GM18508 (cell line): Measurements from ENCODE around the gene GNRH2.

Source experiments
- ATAC-seq: cut with Tn5 transposase; IDR thresholded peaks from one replicate; pipeline ENCODE4 v1.9.1; 2021; ENCODE audit warnings: moderate number of reproducible peaks; ENCODE audit not compliant: insufficient read depth, unreplicated experiment

GNRH2 gene

GRCh38 chr20:3094848-3095629 is 51.6 kb downstream of the GNRH2 start:
- no peak for ATAC-seq
